ENCODE results near the gene DNM3. TPM values are rescaled to one million over a fixed set of nuclear protein-coding genes. Genes with fewer than 3 reads are reported as not detected.

DNM3 gene
- total and polyA plus RNA-seq, 2 donors (not counting 1 experiment from before 2014, with no cell fraction given), result 1.0 to 1.3 TPM

- peaks cover 4% of the 10 kb centered on the region for H3K27me3 Mint-ChIP-seq
- Histone ChIP-seq H3K36me3 (replicated peaks in 1 of 2; ENCODE audit: control extremely low read depth in 1 of 2, control insufficient read depth in 1 of 2, extremely low read depth in 1 of 2, insufficient read depth in 2 of 2, low read length in 1 of 2) (no peaks in the 10 kb centered on the region), H3K4me3 (ENCODE audit: control extremely low read depth in 1 of 5, extremely low read depth in 1 of 5, insufficient read depth in 1 of 5, low read depth in 2 of 5, low read length in 4 of 5) (no peak overlapping the region), H4K20me1 (ENCODE audit: control insufficient read depth, insufficient read depth, low read length, poor library complexity, severe bottlenecking) (no peaks in the 10 kb centered on the region), H3K4me1 (ENCODE audit: control insufficient read depth in 2 of 2, insufficient read depth in 2 of 2, low read length in 2 of 2) (no peaks in the 10 kb centered on the region), H3K9ac (ENCODE audit: low read length) (no peak overlapping the region), H3K79me2 (ENCODE audit: control insufficient read depth, insufficient read depth, low read length) (no peaks in the 10 kb centered on the region), H3K27ac (ENCODE audit: low read length in 2 of 2) (no peak overlapping the region), H3K27me3 (replicated peaks in 1 of 4; ENCODE audit: control extremely low read depth in 1 of 4, control insufficient read depth in 3 of 4, insufficient read depth in 4 of 4, low read length in 3 of 4) (no peaks in the 10 kb centered on the region), H2AFZ (ENCODE audit: insufficient read depth, low read depth, low read length, poor library complexity, severe bottlenecking) (no peak overlapping the region), H3K9me3 (ENCODE audit: control extremely low read depth in 1 of 3, control insufficient read depth in 2 of 3, insufficient read depth in 1 of 3, low read length in 2 of 3) (no peaks in the 10 kb centered on the region), H3K4me2 (replicated peaks; ENCODE audit: low read depth, low read length, poor library complexity, severe bottlenecking) (no peak overlapping the region)
- ATAC-seq (ENCODE audit: low read depth), result no peak
- intact Hi-C loops (cut with micrococcal nuclease), result no loop called here
- POLR2A ChIA-PET, result no interaction called here
- TF ChIP-seq EZH2 (IDR thresholded peaks at IDR 0.05; ENCODE audit: borderline replicate concordance, insufficient read depth, low read depth, low read length, poor library complexity, severe bottlenecking) (no peak), CTCF (IDR thresholded peaks at IDR 0.05) (no peak)
- no peaks in the 10 kb centered on the region for H3K4me1 Mint-ChIP-seq
- no peak overlapping the region for H3K27ac Mint-ChIP-seq
- H3K4me3 Mint-ChIP-seq, result no peak overlapping the region
- no peaks in the 10 kb centered on the region for H3K9me3 Mint-ChIP-seq (ENCODE audit: insufficient read depth)
- CTCF ChIA-PET, result interaction anchor here (0.6 to 1.2 kb wide), 3 partner anchors 18 to 291 kb away, joined by 3 read pairs; no protein-coding TSS in a partner anchor
- DNase-seq, result no peak
These were observed 267.0 kb downstream of the DNM3 start for GRCh38 chr1:172108161-172108893.

- no peaks in the 10 kb centered on the region for H3K4me1 Mint-ChIP-seq
- no peak for TF ChIP-seq CTCF (IDR thresholded peaks at IDR 0.05)
- TF ChIP-seq EZH2 (IDR thresholded peaks at IDR 0.05; ENCODE audit: borderline replicate concordance, insufficient read depth, low read depth, low read length, poor library complexity, severe bottlenecking), result no peak
- H3K4me3 Mint-ChIP-seq, result no peak overlapping the region
- Histone ChIP-seq H3K4me2 (replicated peaks; ENCODE audit: low read depth, low read length, poor library complexity, severe bottlenecking) (no peak overlapping the region), H3K9ac (ENCODE audit: low read length) (no peak overlapping the region), H3K9me3 (ENCODE audit: control extremely low read depth in 1 of 3, control insufficient read depth in 2 of 3, insufficient read depth in 1 of 3, low read length in 2 of 3) (no peaks in the 10 kb centered on the region), H3K4me3 (ENCODE audit: control extremely low read depth in 1 of 5, extremely low read depth in 1 of 5, insufficient read depth in 1 of 5, low read depth in 2 of 5, low read length in 4 of 5) (no peak overlapping the region), H3K4me1 (ENCODE audit: control insufficient read depth in 2 of 2, insufficient read depth in 2 of 2, low read length in 2 of 2) (no peaks in the 10 kb centered on the region), H3K79me2 (ENCODE audit: control insufficient read depth, insufficient read depth, low read length) (no peaks in the 10 kb centered on the region), H4K20me1 (ENCODE audit: control insufficient read depth, insufficient read depth, low read length, poor library complexity, severe bottlenecking) (no peaks in the 10 kb centered on the region), H3K27ac (ENCODE audit: low read length in 2 of 2) (no peak overlapping the region), H2AFZ (ENCODE audit: insufficient read depth, low read depth, low read length, poor library complexity, severe bottlenecking) (peak overlapping the region; percentile 16), H3K36me3 (replicated peaks in 1 of 2; ENCODE audit: control extremely low read depth in 1 of 2, control insufficient read depth in 1 of 2, extremely low read depth in 1 of 2, insufficient read depth in 2 of 2, low read length in 1 of 2) (no peaks in the 10 kb centered on the region), H3K27me3 (replicated peaks in 1 of 4; ENCODE audit: control extremely low read depth in 1 of 4, control insufficient read depth in 3 of 4, insufficient read depth in 4 of 4, low read length in 3 of 4) (no peaks in the 10 kb centered on the region)
- peaks cover 4% of the 10 kb centered on the region for H3K27me3 Mint-ChIP-seq
- ChIA-PET CTCF (interaction anchor here (0.6 to 1.1 kb wide), 2 partner anchors 19 to 99 kb away, joined by 3 read pairs; no protein-coding TSS in a partner anchor), POLR2A (no interaction called here)
- DNase-seq (no peak), ATAC-seq (ENCODE audit: low read depth) (no peak)
- no peak overlapping the region for H3K27ac Mint-ChIP-seq
- intact Hi-C loops (cut with micrococcal nuclease), result no loop called here
- WGBS (ENCODE audit: insufficient coverage), result 35% methylated on average over 2 of the region's 5 CpGs
- no peaks in the 10 kb centered on the region for H3K9me3 Mint-ChIP-seq (ENCODE audit: insufficient read depth)
These were observed 268.1 kb downstream of the DNM3 start for GRCh38 chr1:172109359-172109758.
